Tibial artery (tissue), 4 donors: ENCODE data around the gene CPNE1.

Experiments
- DNase-seq, 2 donors: peaks; one replicate each; pipeline ENCODE4 v3.0.0-alpha.2; 2019
- H3K27ac ChIP-seq, 2 donors: fragments of 200-600 bp; sonication (generic) in 1 of 2; 1 replicate in 1 of 2; 2 replicates in 1 of 2; pipeline ENCODE4 v1.5.1; 2018 to 2019; ENCODE audit warnings: mild to moderate bottlenecking in 1 of 2
- H3K27me3 ChIP-seq, 2 donors: fragments of 200-600 bp; sonication (generic) in 1 of 2; one replicate each; pipeline versions ENCODE4 v1.5.1 to v1.6.0; 2016 to 2019
- H3K36me3 ChIP-seq, 3 donors: fragments of 200-600 bp; sonication (generic) in 2 of 3; one replicate each; pipeline ENCODE4 v1.5.1; 2016 to 2019; ENCODE audit warnings: mild to moderate bottlenecking in 2 of 3
- H3K4me1 ChIP-seq, 4 donors: fragments of 200-600 bp; sonication (generic) in 2 of 4; 1 replicate in 3 of 4; 2 replicates in 1 of 4; pipeline ENCODE4 v1.5.1; 2016 to 2019
- H3K4me3 ChIP-seq, 2 donors: fragments of 200-600 bp; sonication (generic) in 1 of 2; 1 replicate in 1 of 2; 2 replicates in 1 of 2; pipeline ENCODE4 v1.5.1; 2018 to 2019; ENCODE audit warnings: mild to moderate bottlenecking in 2 of 2
- H3K9me3 ChIP-seq, 3 donors: fragments of 200-600 bp; sonication (generic) in 1 of 3; one replicate each; pipeline ENCODE4 v1.5.1; 2016 to 2019
- CTCF ChIP-seq, 2 experiments: fragments of 200-600 bp in 1 of 2; fragments of 450-650 bp in 1 of 2; IDR thresholded peaks; one replicate each; pipeline ENCODE4 v1.5.1; 2017 to 2019; ENCODE audit warnings: antibody characterized with exemption in 2 of 2, mild to moderate bottlenecking in 1 of 2, moderate library complexity in 1 of 2
- intact Hi-C: fragments of 100-400 bp; cut with DNase I; formaldehyde crosslinking; loops from one replicate; pipeline ENCODE4 v1.15.0; 2023; ENCODE audit warnings: low total_unique reads

Gene CPNE1

GRCh38 chr20:35598899-35599775, 65.6 kb downstream of the CPNE1 start:
- Histone ChIP-seq H3K27me3 (peaks cover 0 to 34% of the 10 kb centered on the region in 2 donors), H3K27ac (no peak overlapping the region), H3K9me3 (no peaks in the 10 kb centered on the region), H3K4me1 (peaks cover 0 to 21% (median 19%) of the 10 kb centered on the region in 4 donors), H3K36me3 (no peaks in the 10 kb centered on the region), H3K4me3 (no peak overlapping the region)
- TF ChIP-seq CTCF (IDR thresholded peaks at IDR 0.05) = no peak
- intact Hi-C loops = no loop called here
- DNase-seq = peak in 1 of 2 donors; percentile 53

GRCh38 chr20:35598476-35598875, 66.2 kb downstream of the CPNE1 start:
- Histone ChIP-seq H3K4me1 (peaks cover 0 to 21% (median 19%) of the 10 kb centered on the region in 4 donors), H3K27ac (no peak overlapping the region), H3K4me3 (no peak overlapping the region), H3K36me3 (no peaks in the 10 kb centered on the region), H3K27me3 (peaks cover 0 to 34% of the 10 kb centered on the region in 2 donors), H3K9me3 (no peaks in the 10 kb centered on the region)
- intact Hi-C loops = no loop called here
- peak in 1 of 2 donors; percentile 28 for DNase-seq
- no peak for TF ChIP-seq CTCF (IDR thresholded peaks at IDR 0.05)

GRCh38 chr20:35597186-35597585, 67.5 kb downstream of the CPNE1 start:
- no peak for DNase-seq
- Histone ChIP-seq H3K9me3 (no peaks in the 10 kb centered on the region), H3K36me3 (no peaks in the 10 kb centered on the region), H3K4me1 (peaks cover 0 to 21% (median 18%) of the 10 kb centered on the region in 4 donors), H3K27ac (no peak overlapping the region), H3K4me3 (no peak overlapping the region), H3K27me3 (peaks cover 0 to 33% of the 10 kb centered on the region in 2 donors)
- intact Hi-C loops = no loop called here
- TF ChIP-seq CTCF (IDR thresholded peaks at IDR 0.05) = no peak

- H3K4me1 ChIP-seq = peaks cover 0 to 8% (median 6%) of the 10 kb centered on the region in 4 donors
- no peak overlapping the region for H3K4me3 ChIP-seq
- intact Hi-C loops = no loop called here
- TF ChIP-seq CTCF (IDR thresholded peaks at IDR 0.05) = no peak
- no peaks in the 10 kb centered on the region for H3K36me3 ChIP-seq
- no peak for DNase-seq
- no peaks in the 10 kb centered on the region for H3K9me3 ChIP-seq
- no peak overlapping the region for H3K27ac ChIP-seq
- peaks cover 0 to 24% of the 10 kb centered on the region in 2 donors for H3K27me3 ChIP-seq
These were observed 68.8 kb downstream of the CPNE1 start for GRCh38 chr20:35595901-35596300.

- no peak for TF ChIP-seq CTCF (IDR thresholded peaks at IDR 0.05)
- intact Hi-C loops = no loop called here
- Histone ChIP-seq H3K36me3 (no peaks in the 10 kb centered on the region), H3K4me3 (no peak overlapping the region), H3K27ac (no peak overlapping the region), H3K9me3 (no peaks in the 10 kb centered on the region), H3K27me3 (peaks cover 0 to 20% of the 10 kb centered on the region in 2 donors), H3K4me1 (peaks cover 0 to 3% (median 2%) of the 10 kb centered on the region in 4 donors)
- peak in 1 of 2 donors; percentile 39 for DNase-seq
These were observed 69.2 kb downstream of the CPNE1 start for GRCh38 chr20:35595456-35595855.
